Activated CD8-positive, alpha-beta memory T cell treated with anti-CD3 and anti-CD28 coated beads for 36 hours (primary cell): ENCODE data around the gene GRID2. TPM values are rescaled to one million over a fixed set of nuclear protein-coding genes. Genes with fewer than 3 reads are reported as not detected.

Source experiments
- CTCF ChIA-PET: fragments of 350-600 bp; sonication (Branson Sonifier 250); formaldehyde crosslinking; loops from one replicate; lab custom pipeline; 2021; ENCODE audit warnings: antibody characterized with exemption; lab: Charles Lee
- POLR2A ChIA-PET: fragments of 350-600 bp; sonication (Branson Sonifier 250); formaldehyde crosslinking; loops from one replicate; lab custom pipeline; 2021; ENCODE audit warnings: antibody characterized with exemption; lab: Charles Lee
- total RNA-seq, 2 experiments: library from RNA; stranded (reverse); gene quantifications; one replicate each; pipeline ENCODE4 v1.2.3, GENCODE V29; 2021

Gene GRID2
- total RNA-seq, 2 experiments from 2014 or later = not detected

GRCh38 chr4:92514627-92515026, 210.9 kb downstream of the GRID2 start:
- ChIA-PET CTCF (no interaction called here), POLR2A (no interaction called here)

GRCh38 chr4:92516450-92516849, 212.7 kb downstream of the GRID2 start:
- ChIA-PET CTCF (no interaction called here), POLR2A (no interaction called here)

GRCh38 chr4:92519727-92520126, 216.0 kb downstream of the GRID2 start:
- CTCF ChIA-PET = no interaction called here
- POLR2A ChIA-PET = no interaction called here

- ChIA-PET POLR2A (no interaction called here), CTCF (no interaction called here)
Measured at GRCh38 chr4:92520563-92520962, 216.8 kb downstream of the GRID2 start.

- POLR2A ChIA-PET = no interaction called here
Measured at GRCh38 chr4:92521941-92522340, 218.2 kb downstream of the GRID2 start.

GRCh38 chr4:92522356-92522755, 218.6 kb downstream of the GRID2 start:
- POLR2A ChIA-PET = no interaction called here
- CTCF ChIA-PET = no interaction called here

More at GRCh38 chr4:92521941-92522340, 218.2 kb downstream of the GRID2 start:
- CTCF ChIA-PET = no interaction called here

GRCh38 chr4:92524131-92524530, 220.4 kb downstream of the GRID2 start:
- ChIA-PET CTCF (no interaction called here), POLR2A (no interaction called here)

GRCh38 chr4:92528541-92528940, 224.8 kb downstream of the GRID2 start:
- POLR2A ChIA-PET = no interaction called here
- CTCF ChIA-PET = no interaction called here

GRCh38 chr4:92529510-92529909, 225.7 kb downstream of the GRID2 start:
- ChIA-PET CTCF (no interaction called here), POLR2A (no interaction called here)

- POLR2A ChIA-PET = no interaction called here
- CTCF ChIA-PET = no interaction called here
Measured at GRCh38 chr4:92535599-92535998, 231.8 kb downstream of the GRID2 start.

- POLR2A ChIA-PET = no interaction called here
- CTCF ChIA-PET = no interaction called here
Measured at GRCh38 chr4:92551616-92552015, 247.8 kb downstream of the GRID2 start.

GRCh38 chr4:92566269-92566668, 262.5 kb downstream of the GRID2 start:
- CTCF ChIA-PET = no interaction called here
- POLR2A ChIA-PET = no interaction called here

- CTCF ChIA-PET = no interaction called here
- POLR2A ChIA-PET = no interaction called here
Measured at GRCh38 chr4:92580816-92581215, 277.1 kb downstream of the GRID2 start.

GRCh38 chr4:92599044-92599443, 295.3 kb downstream of the GRID2 start:
- POLR2A ChIA-PET = no interaction called here

GRCh38 chr4:92600638-92601037, 296.9 kb downstream of the GRID2 start:
- POLR2A ChIA-PET = no interaction called here
- CTCF ChIA-PET = no interaction called here

More at GRCh38 chr4:92599044-92599443, 295.3 kb downstream of the GRID2 start:
- CTCF ChIA-PET = no interaction called here

- ChIA-PET POLR2A (no interaction called here), CTCF (no interaction called here)
Measured at GRCh38 chr4:92606227-92606626, 302.5 kb downstream of the GRID2 start.

GRCh38 chr4:92615049-92615448, 311.3 kb downstream of the GRID2 start:
- POLR2A ChIA-PET = no interaction called here
- CTCF ChIA-PET = no interaction called here

GRCh38 chr4:92618968-92619367, 315.2 kb downstream of the GRID2 start:
- ChIA-PET CTCF (no interaction called here), POLR2A (no interaction called here)

- CTCF ChIA-PET = no interaction called here
- POLR2A ChIA-PET = no interaction called here
Measured at GRCh38 chr4:92629302-92629701, 325.5 kb downstream of the GRID2 start.

- CTCF ChIA-PET = no interaction called here
- POLR2A ChIA-PET = no interaction called here
Measured at GRCh38 chr4:92634882-92635281, 331.1 kb downstream of the GRID2 start.

- POLR2A ChIA-PET = no interaction called here
- CTCF ChIA-PET = no interaction called here
Measured at GRCh38 chr4:92636038-92636806, 332.5 kb downstream of the GRID2 start.

- ChIA-PET CTCF (no interaction called here), POLR2A (no interaction called here)
Measured at GRCh38 chr4:92641409-92641808, 337.6 kb downstream of the GRID2 start.
